Fibroblast of lung (primary cell): Measurements from ENCODE around the gene GLDN. TPM values are rescaled to one million over a fixed set of nuclear protein-coding genes. Genes with fewer than 3 reads are reported as not detected.
"Not testable (repeated sequence)": the region's sequence is repeated elsewhere in the genome, so short reads cannot be mapped to it uniquely, and the experiment has no call there.

Experiments
- DNase-seq, 2 donors: peaks; one replicate each; pipeline versions ENCODE4 v3.0.0 to v3.0.0-alpha.2; 2010; ENCODE audit warnings: low read depth in 2 of 2
- H2AFZ ChIP-seq: 2 replicates; pipeline ENCODE4 v1.5.1; 2012; ENCODE audit warnings: low read length, control low read depth, inconsistent platforms
- H3K27ac ChIP-seq: 2 replicates; pipeline ENCODE4 v1.5.1; 2011; ENCODE audit warnings: low read length, control low read depth; ENCODE audit not compliant: insufficient read depth
- H3K27me3 ChIP-seq: 2 replicates; pipeline ENCODE4 v1.5.1; 2011; ENCODE audit warnings: mild to moderate bottlenecking, low read length; ENCODE audit not compliant: control insufficient read depth, insufficient read depth
- H3K36me3 ChIP-seq: 2 replicates; pipeline ENCODE4 v1.5.1; 2011; ENCODE audit warnings: low read length; ENCODE audit not compliant: control insufficient read depth, insufficient read depth
- H3K4me1 ChIP-seq: 2 replicates; pipeline ENCODE4 v1.5.1; 2011; ENCODE audit warnings: low read length; ENCODE audit not compliant: control insufficient read depth, insufficient read depth; ENCODE audit errors: extremely low read depth
- H3K4me2 ChIP-seq: 2 replicates; pipeline ENCODE4 v1.5.1; 2011; ENCODE audit warnings: low read length, control low read depth; ENCODE audit not compliant: insufficient read depth; ENCODE audit errors: extremely low read depth
- H3K4me3 ChIP-seq, 4 experiments: fragments of 200-600 bp in 1 of 4; sonication (generic) in 1 of 4; replicated peaks in 1 of 4; 2 replicates each; pipeline ENCODE4 v1.5.1; 2011 to 2016; ENCODE audit warnings: low read length in 4 of 4, low read depth in 3 of 4, mild to moderate bottlenecking in 3 of 4, control low read depth in 2 of 4, inconsistent platforms in 1 of 4, mixed read lengths in 1 of 4; ENCODE audit not compliant: insufficient read depth in 1 of 4; ENCODE audit errors: control extremely low read depth in 1 of 4
- H3K79me2 ChIP-seq: 2 replicates; pipeline ENCODE4 v1.5.1; 2012; ENCODE audit warnings: mild to moderate bottlenecking, low read length, inconsistent platforms; ENCODE audit not compliant: control insufficient read depth, insufficient read depth
- H3K9ac ChIP-seq: 2 replicates; pipeline ENCODE4 v1.5.1; 2011; ENCODE audit warnings: mild to moderate bottlenecking, low read length, control low read depth; ENCODE audit not compliant: insufficient read depth
- H3K9me3 ChIP-seq: 2 replicates; pipeline ENCODE4 v1.5.1; 2012; ENCODE audit warnings: low read depth, low read length; ENCODE audit not compliant: control insufficient read depth, insufficient read depth
- H4K20me1 ChIP-seq: 2 replicates; pipeline ENCODE4 v1.5.1; 2011; ENCODE audit warnings: low read length; ENCODE audit not compliant: control insufficient read depth, insufficient read depth; ENCODE audit errors: extremely low read depth
- EZH2 ChIP-seq: IDR thresholded peaks from 2 replicates; pipeline ENCODE4 v1.5.1; 2012; ENCODE audit warnings: low read length, control low read depth, mild to moderate bottlenecking; ENCODE audit errors: missing control alignments
- polyA plus RNA-seq, 2 donors: library from polyadenylated mRNA; depleted of rRNA in 1 of 2; stranded (reverse) in 1 of 2; unstranded in 1 of 2; fragments of >200 nt; gene quantifications; 2 replicates each; pipeline ENCODE4 v1.2.1, GENCODE V29; 2011 to 2012; ENCODE audit warnings: missing spikeins in 1 of 2
- total RNA-seq: library from RNA; depleted of rRNA; stranded (reverse); fragments of >200 nt; gene quantifications from 2 replicates; pipeline ENCODE4 v1.2.1, GENCODE V29; 2014
- TF ChIP-seq, protein P1 (sequence below), 2 donors: IDR thresholded peaks in 1 of 2; conservative IDR thresholded peaks in 1 of 2; 1 replicate in 1 of 2; 2 replicates in 1 of 2; pipeline ENCODE4 v1.5.1; 2011 to 2012; ENCODE audit warnings: low read length in 2 of 2, control low read depth in 1 of 2, inconsistent platforms in 1 of 2, low read depth in 1 of 2, mild to moderate bottlenecking in 1 of 2

GLDN gene
- total and polyA plus RNA-seq, 2 donors (not counting 1 experiment from before 2014, with no cell fraction given) = 1.8 to 50.7 TPM

DNA sequence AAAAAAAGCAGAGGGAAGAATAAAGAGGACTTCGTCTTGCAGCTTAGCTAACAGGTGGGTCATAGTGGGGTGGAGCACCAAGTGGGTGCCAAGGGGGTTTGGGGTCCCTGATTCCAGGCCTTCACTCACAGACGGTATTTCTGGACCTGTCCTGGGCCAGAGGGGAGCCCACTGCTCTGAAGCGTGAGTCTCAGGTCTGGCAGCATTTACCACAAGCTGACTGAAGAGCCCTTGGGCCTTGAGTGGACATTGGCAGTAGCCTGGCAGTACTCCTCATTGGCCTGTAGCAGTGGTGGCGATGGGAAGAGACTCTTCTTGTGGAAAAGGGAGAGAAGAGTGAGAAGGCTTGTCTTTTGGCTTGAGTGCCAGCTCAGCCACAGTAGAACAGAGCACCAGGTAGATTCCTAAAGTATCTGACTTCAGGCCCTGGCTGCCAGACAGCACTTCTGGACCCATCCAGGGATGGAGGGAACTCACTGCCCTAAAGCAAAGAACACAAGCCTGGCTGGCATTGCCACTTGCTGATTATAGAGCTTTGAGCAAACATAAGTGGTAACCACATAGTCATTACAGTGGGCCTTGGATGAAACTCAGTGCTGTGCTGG lies 72.9 kb downstream of the GLDN start:
- no peak for TF ChIP-seq EZH2
- TF ChIP-seq, protein P1, sequence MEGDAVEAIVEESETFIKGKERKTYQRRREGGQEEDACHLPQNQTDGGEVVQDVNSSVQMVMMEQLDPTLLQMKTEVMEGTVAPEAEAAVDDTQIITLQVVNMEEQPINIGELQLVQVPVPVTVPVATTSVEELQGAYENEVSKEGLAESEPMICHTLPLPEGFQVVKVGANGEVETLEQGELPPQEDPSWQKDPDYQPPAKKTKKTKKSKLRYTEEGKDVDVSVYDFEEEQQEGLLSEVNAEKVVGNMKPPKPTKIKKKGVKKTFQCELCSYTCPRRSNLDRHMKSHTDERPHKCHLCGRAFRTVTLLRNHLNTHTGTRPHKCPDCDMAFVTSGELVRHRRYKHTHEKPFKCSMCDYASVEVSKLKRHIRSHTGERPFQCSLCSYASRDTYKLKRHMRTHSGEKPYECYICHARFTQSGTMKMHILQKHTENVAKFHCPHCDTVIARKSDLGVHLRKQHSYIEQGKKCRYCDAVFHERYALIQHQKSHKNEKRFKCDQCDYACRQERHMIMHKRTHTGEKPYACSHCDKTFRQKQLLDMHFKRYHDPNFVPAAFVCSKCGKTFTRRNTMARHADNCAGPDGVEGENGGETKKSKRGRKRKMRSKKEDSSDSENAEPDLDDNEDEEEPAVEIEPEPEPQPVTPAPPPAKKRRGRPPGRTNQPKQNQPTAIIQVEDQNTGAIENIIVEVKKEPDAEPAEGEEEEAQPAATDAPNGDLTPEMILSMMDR (conservative IDR thresholded peaks at IDR 0.05 in 1 of 2, IDR thresholded peaks at IDR 0.05 in 1 of 2; ENCODE audit: low read depth in 1 of 2, low read length in 2 of 2) = no peak
- no peaks in the 10 kb centered on the region for H3K9me3 ChIP-seq
- no peak overlapping the region for H3K27ac ChIP-seq
- no peak overlapping the region for H3K4me2 ChIP-seq
- H3K27me3 ChIP-seq = no peaks in the 10 kb centered on the region
- no peak for DNase-seq
- H4K20me1 ChIP-seq = no peaks in the 10 kb centered on the region
- no peaks in the 10 kb centered on the region for H3K4me1 ChIP-seq
- H2AFZ ChIP-seq = no peak overlapping the region
- no peak overlapping the region for H3K9ac ChIP-seq
- no peaks in the 10 kb centered on the region for H3K36me3 ChIP-seq
- no peaks in the 10 kb centered on the region for H3K79me2 ChIP-seq
- H3K4me3 ChIP-seq = no peak overlapping the region

- H2AFZ ChIP-seq = no peak overlapping the region
- H3K4me3 ChIP-seq = no peak overlapping the region
- H3K4me2 ChIP-seq = no peak overlapping the region
- no peaks in the 10 kb centered on the region for H3K9me3 ChIP-seq
- no peaks in the 10 kb centered on the region for H3K79me2 ChIP-seq
- DNase-seq = no peak
- TF ChIP-seq, protein P1 (conservative IDR thresholded peaks at IDR 0.05 in 1 of 2, IDR thresholded peaks at IDR 0.05 in 1 of 2; ENCODE audit: low read depth in 1 of 2, low read length in 2 of 2) = no peak
- TF ChIP-seq EZH2 = no peak
- no peak overlapping the region for H3K9ac ChIP-seq
- H3K27me3 ChIP-seq = no peaks in the 10 kb centered on the region
- H4K20me1 ChIP-seq = no peaks in the 10 kb centered on the region
- H3K4me1 ChIP-seq = no peaks in the 10 kb centered on the region
- H3K36me3 ChIP-seq = no peaks in the 10 kb centered on the region
- H3K27ac ChIP-seq = no peak overlapping the region
Measured at GRCh38 chr15:51416129-51416528, 74.7 kb downstream of the GLDN start.

- H3K9ac ChIP-seq, H3K79me2 ChIP-seq, H3K27ac ChIP-seq, DNase-seq, H3K36me3 ChIP-seq, H3K4me1 ChIP-seq, H3K4me3 ChIP-seq, H3K4me2 ChIP-seq, H2AFZ ChIP-seq, H3K27me3 ChIP-seq, H4K20me1 ChIP-seq, H3K9me3 ChIP-seq: not testable (repeated sequence)
Measured at GRCh38 chr15:51423040-51423439, 81.6 kb downstream of the GLDN start.
